Heart left ventricle (tissue), 16 donors: Measurements from ENCODE around the gene NECAP2. TPM values are rescaled to one million over a fixed set of nuclear protein-coding genes. Genes with fewer than 3 reads are reported as not detected.

Source experiments
- ATAC-seq, 4 donors: fragments of 200-7000 bp; cut with Tn5 transposase; one replicate each; pipeline ENCODE4 v1.9.1; 2020 to 2022; ENCODE audit warnings: moderate library complexity in 4 of 4, mild to moderate bottlenecking in 3 of 4, moderate number of reproducible peaks in 1 of 4
- DNase-seq, 5 donors: peaks; one replicate each; pipeline ENCODE4 v3.0.0-alpha.2; 2020
- H3K27ac ChIP-seq, 12 donors: fragments of 200-600 bp; sonication (generic) in 4 of 12; one replicate each; pipeline versions ENCODE4 v1.5.0 to v1.8.0; 2016 to 2022; ENCODE audit warnings: mild to moderate bottlenecking in 2 of 12
- H3K27me3 ChIP-seq, 9 donors: fragments of 200-600 bp; sonication (generic) in 2 of 9; one replicate each; pipeline versions ENCODE4 v1.5.1 to v1.8.0; 2016 to 2022; ENCODE audit warnings: mild to moderate bottlenecking in 3 of 9
- H3K36me3 ChIP-seq, 9 donors: fragments of 200-600 bp; sonication (generic) in 2 of 9; one replicate each; pipeline versions ENCODE4 v1.5.0 to v1.8.0; 2018 to 2022; ENCODE audit warnings: mild to moderate bottlenecking in 2 of 9
- H3K4me1 ChIP-seq, 12 donors: fragments of 200-600 bp; sonication (generic) in 4 of 12; one replicate each; pipeline versions ENCODE4 v1.5.0 to v1.8.0; 2016 to 2022; ENCODE audit warnings: mild to moderate bottlenecking in 3 of 12
- H3K4me3 ChIP-seq, 12 donors: fragments of 200-600 bp; sonication (generic) in 4 of 12; one replicate each; pipeline versions ENCODE4 v1.5.0 to v1.8.0; 2017 to 2022; ENCODE audit warnings: mild to moderate bottlenecking in 9 of 12, moderate library complexity in 4 of 12
- H3K9me3 ChIP-seq, 12 donors: fragments of 200-600 bp; sonication (generic) in 4 of 12; one replicate each; pipeline versions ENCODE4 v1.5.0 to v1.8.0; 2016 to 2022; ENCODE audit warnings: mild to moderate bottlenecking in 1 of 12
- POLR2A ChIP-seq, 2 donors: fragments of 450-650 bp; IDR thresholded peaks; one replicate each; pipeline ENCODE4 v1.6.1; 2017; ENCODE audit warnings: antibody characterized with exemption in 2 of 2, mild to moderate bottlenecking in 2 of 2, moderate library complexity in 2 of 2
- WGBS, 4 donors: extraction: QIAGEN DNeasy Blood & Tissue Kit in 2 of 4; methylation state at CpG; one replicate each; pipeline versions ENCODE4 v1.1.5 to v1.1.7; 2013 to 2018; 5-methylcytosine and 5-hydroxymethylcytosine counted together
- intact Hi-C, 10 donors: fragments of 100-400 bp; cut with DNase I; formaldehyde crosslinking; loops; one replicate each; pipeline versions ENCODE4 v1.11.1 to v1.14.2; 2022
- polyA plus RNA-seq, 2 donors: library from polyadenylated mRNA; stranded (reverse); fragments of 200-250 nt; gene quantifications; one replicate each; pipeline ENCODE4 v1.2.3, GENCODE V29; 2013
- total RNA-seq, 9 donors: library from RNA; depleted of rRNA in 2 of 9; stranded (reverse); fragments of >200 nt in 2 of 9; fragmentation: NEBNext Ultra II Directional in 3 of 9; extraction: Animal tissue kit (Norgen Biotek cat#: 25700) in 3 of 9; gene quantifications; one replicate each; pipeline versions ENCODE4 v1.1.0 to v1.2.4, GENCODE V29; 2016 to 2023
- TF ChIP-seq, protein P1 (sequence below), 12 donors: fragments of 200-600 bp; sonication (generic) in 4 of 12; IDR thresholded peaks; one replicate each; pipeline versions ENCODE4 v1.5.0 to v1.8.0; 2018 to 2022; ENCODE audit warnings: antibody characterized with exemption in 12 of 12, mild to moderate bottlenecking in 5 of 12
- donor health status: ischemic (EF 13 %, LVEDD 7.1; RV severe dilation, severe dysfunction).
- donor health status: healthy with polysubstance abuse.
- donor health status: DM: no; HTN: yes; CAD: no.
- donor health status: DM: no; HTN: no; CAD: no.
- donor health status: ischemic (EF 25% LVEDD 6.9; RV normal size, moderate dysfunction).
- donor health status: ischemic (EF 25% LVEDD 5.7; RV mildly dilated, moderate dysfunction).
- donor health status: healthy.
- donor health status: DM: yes; HTN: yes; CAD: no.
- donor health status: ischemic (EF 35%, LVEDD 5.7; RV mildly dilated, moderate dysfunction).
- donor health status: nonischemic (EF 11% LVEDD 7.7; RV severe dilation, severe dysfunction).
- donor health status: DM: yes; HTN: yes; CAD: no.
- donor health status: PGD.
- donor health status: ischemic (EF 29% LVEDD 5.4; RV normal size, mild dysfunction).
- donor health status: nonischemic (EF 23%, LVEDD 6.1; RV moderate dilation, normal function).

The NECAP2 gene
- total and polyA plus RNA-seq, 11 donors = 10.7 to 53.0 (median 12.1) TPM

DNA sequence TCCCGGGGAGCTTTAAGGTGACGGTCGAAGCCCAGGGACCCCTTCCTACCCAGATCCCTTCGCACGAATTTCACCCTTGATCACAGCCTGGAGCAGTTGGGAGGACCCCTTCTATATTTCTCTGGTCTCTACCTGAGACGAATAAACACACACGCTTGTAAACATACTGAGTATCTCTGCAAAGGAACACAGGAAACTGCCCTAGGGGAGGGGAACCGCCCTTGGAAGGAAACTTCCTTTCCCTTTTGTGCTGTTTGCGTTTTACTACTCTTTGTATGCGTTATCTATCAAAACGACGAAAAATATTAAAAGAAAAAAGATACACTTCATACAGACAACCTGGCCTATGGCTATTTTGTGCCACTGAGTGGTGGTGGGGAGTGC is 750 bp downstream of the NECAP2 start:
- H3K27ac ChIP-seq = peak overlapping the region; percentile 58 to 98 (median 86)
- H3K4me1 ChIP-seq = peaks cover 0 to 54% (median 29%) of the 10 kb centered on the region in 12 donors
- peaks cover 0 to 40% (median 30%) of the 10 kb centered on the region in 9 donors for H3K36me3 ChIP-seq

DNA sequence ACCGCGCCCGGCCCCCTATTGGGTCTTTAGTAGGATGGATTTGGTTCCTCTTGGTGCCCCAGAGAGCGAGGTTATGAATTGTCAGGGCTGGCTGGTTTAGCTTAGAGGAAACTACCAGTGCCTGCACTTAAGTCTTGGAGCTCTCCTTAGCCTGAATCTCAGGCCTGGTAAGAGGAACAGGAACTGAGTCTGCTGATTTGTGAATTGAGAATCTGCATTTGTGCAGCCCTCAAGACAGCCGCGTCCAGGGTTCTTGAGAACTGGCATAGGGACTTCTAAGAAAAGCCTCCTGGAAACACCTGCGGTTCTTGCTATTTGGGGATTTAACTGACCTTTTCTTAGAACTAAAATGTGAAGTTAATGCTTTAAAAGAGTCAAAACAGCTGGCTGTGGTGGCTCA is 1.7 kb downstream of the NECAP2 start:
- 80 to 91% (median 84%) methylated on average over 7 of the region's 7 CpGs for WGBS, 4 donors
- H3K27me3 ChIP-seq = no peaks in the 10 kb centered on the region
- DNase-seq (no peak), ATAC-seq (no peak)
- H3K4me1 ChIP-seq = peaks cover 0 to 54% (median 29%) of the 10 kb centered on the region in 12 donors
- peak overlapping the region in 2 of 12 donors; percentile 98 to 99 for H3K4me3 ChIP-seq
- H3K27ac ChIP-seq = peak overlapping the region in 1 of 12 donors; percentile 98
- intact Hi-C loops = loop anchor here in 5 of 10 donors (5.0 to 10.0 kb wide), 5 partner anchors 53 to 75 kb away; partner anchors contain the start of genes RNU1-1 (in 1 of the 5) and SZRD1 (in 1 of the 5)
- H3K36me3 ChIP-seq = peaks cover 0 to 50% (median 38%) of the 10 kb centered on the region in 9 donors
- TF ChIP-seq POLR2A (IDR thresholded peaks at IDR 0.05) = no peak
- TF ChIP-seq, protein P1, sequence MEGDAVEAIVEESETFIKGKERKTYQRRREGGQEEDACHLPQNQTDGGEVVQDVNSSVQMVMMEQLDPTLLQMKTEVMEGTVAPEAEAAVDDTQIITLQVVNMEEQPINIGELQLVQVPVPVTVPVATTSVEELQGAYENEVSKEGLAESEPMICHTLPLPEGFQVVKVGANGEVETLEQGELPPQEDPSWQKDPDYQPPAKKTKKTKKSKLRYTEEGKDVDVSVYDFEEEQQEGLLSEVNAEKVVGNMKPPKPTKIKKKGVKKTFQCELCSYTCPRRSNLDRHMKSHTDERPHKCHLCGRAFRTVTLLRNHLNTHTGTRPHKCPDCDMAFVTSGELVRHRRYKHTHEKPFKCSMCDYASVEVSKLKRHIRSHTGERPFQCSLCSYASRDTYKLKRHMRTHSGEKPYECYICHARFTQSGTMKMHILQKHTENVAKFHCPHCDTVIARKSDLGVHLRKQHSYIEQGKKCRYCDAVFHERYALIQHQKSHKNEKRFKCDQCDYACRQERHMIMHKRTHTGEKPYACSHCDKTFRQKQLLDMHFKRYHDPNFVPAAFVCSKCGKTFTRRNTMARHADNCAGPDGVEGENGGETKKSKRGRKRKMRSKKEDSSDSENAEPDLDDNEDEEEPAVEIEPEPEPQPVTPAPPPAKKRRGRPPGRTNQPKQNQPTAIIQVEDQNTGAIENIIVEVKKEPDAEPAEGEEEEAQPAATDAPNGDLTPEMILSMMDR (IDR thresholded peaks at IDR 0.05) = no peak
- H3K9me3 ChIP-seq = no peaks in the 10 kb centered on the region

More for the DNA sequence above, 750 bp downstream of the NECAP2 start:
- intact Hi-C loops = loop anchor here in 5 of 10 donors (5.0 to 10.0 kb wide), 5 partner anchors 54 to 74 kb away; partner anchors contain the start of genes RNU1-1 (in 1 of the 5) and SZRD1 (in 1 of the 5)
- WGBS, 4 donors = 2 to 4% (median 3%) methylated on average over 9 to 12 of the region's 12 CpGs
- DNase-seq (no peak), ATAC-seq (peak in 2 of 4 donors; percentile 12 to 21)
- no peaks in the 10 kb centered on the region for H3K9me3 ChIP-seq
- TF ChIP-seq POLR2A (IDR thresholded peaks at IDR 0.05) = no peak
- TF ChIP-seq, protein P1 (IDR thresholded peaks at IDR 0.05) = no peak
- peak overlapping the region; percentile 59 to 99 (median 98) for H3K4me3 ChIP-seq
- H3K27me3 ChIP-seq = no peaks in the 10 kb centered on the region

DNA sequence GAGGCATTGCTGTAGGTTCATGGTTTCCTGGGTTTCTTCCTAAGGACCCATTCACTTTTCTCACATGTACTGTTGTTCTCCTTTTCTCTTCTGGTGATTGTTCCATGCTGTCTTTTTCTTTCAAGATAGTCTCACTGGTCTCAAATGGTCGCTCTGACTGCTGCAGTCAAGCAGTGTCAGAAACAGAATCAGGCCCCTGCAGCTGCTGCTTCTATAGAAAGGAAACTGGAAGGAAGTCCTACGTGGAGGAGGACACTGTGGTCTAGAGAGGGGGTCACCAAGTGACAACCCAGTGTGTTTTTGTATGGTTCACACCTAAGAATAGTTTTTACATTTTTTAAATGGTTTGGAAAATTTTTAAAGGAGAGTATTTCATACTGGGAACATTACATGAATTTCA is 2.4 kb downstream of the NECAP2 start:
- Histone ChIP-seq H3K27me3 (no peaks in the 10 kb centered on the region), H3K4me3 (peak overlapping the region in 1 of 12 donors; percentile 98), H3K27ac (peak overlapping the region in 2 of 12 donors; percentile 19 to 98), H3K9me3 (no peaks in the 10 kb centered on the region), H3K36me3 (peaks cover 0 to 57% (median 45%) of the 10 kb centered on the region in 9 donors), H3K4me1 (peaks cover 0 to 54% (median 29%) of the 10 kb centered on the region in 12 donors)
- TF ChIP-seq POLR2A (IDR thresholded peaks at IDR 0.05) = no peak
- TF ChIP-seq, protein P1 (IDR thresholded peaks at IDR 0.05) = no peak
- WGBS, 4 donors = 42 to 61% (median 52%) methylated on average over 2 of the region's 2 CpGs
- intact Hi-C loops = loop anchor here in 5 of 10 donors (5.0 to 10.0 kb wide), 5 partner anchors 52 to 76 kb away; partner anchors contain the start of genes RNU1-1 (in 1 of the 5) and SZRD1 (in 1 of the 5)
- ATAC-seq (no peak), DNase-seq (no peak)

DNA sequence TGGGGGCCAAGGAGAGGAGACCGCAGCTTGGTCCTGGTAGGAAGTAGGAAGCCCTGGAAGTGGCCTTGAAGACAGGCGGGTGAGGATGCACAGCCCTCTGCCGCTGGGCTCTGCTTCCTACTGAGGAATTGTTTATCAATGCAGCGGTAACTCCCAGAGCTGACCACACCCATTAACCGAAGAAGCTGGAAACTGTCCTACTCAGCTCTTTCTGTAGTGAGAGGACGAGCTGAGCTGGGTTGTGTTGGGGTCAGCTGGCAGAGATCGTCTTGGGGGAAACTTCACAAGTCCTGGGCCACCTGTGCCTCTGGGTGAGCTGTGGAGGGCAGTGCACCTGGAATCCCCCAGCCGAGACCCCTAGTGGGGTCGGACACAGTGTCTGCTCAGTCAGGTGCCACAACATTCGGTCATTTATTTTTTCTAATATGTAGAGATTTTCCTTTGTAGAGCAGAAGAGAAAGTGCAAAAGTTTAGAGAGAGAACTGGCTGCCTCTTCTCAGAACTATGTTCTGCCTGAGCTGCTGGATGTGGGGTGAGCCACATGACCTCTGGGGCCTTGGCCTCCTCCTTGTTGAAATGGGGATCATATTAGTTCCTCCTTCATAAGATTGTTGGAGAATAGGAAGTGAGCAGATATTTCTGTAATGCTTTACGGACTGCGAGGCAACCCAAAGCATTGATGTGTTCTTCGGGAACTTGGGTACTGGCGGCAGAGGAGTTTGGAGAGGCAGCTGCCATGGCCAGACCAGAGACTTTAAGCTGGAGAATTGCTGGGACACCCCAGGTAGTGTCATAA is 3.6 kb downstream of the NECAP2 start:
- DNase-seq = peak in 2 of 5 donors; percentile 33 to 37
- Histone ChIP-seq H3K27ac (peak overlapping the region in 3 of 12 donors; percentile 10 to 98 (median 19)), H3K4me1 (peaks cover 0 to 53% (median 29%) of the 10 kb centered on the region in 12 donors), H3K36me3 (peaks cover 0 to 69% (median 57%) of the 10 kb centered on the region in 9 donors), H3K9me3 (no peaks in the 10 kb centered on the region), H3K4me3 (peak overlapping the region in 2 of 12 donors; percentile 5 to 98), H3K27me3 (no peaks in the 10 kb centered on the region)
- intact Hi-C loops = loop anchor here in 5 of 10 donors (5.0 to 10.0 kb wide), 5 partner anchors 51 to 77 kb away; partner anchors contain the start of genes RNU1-1 (in 1 of the 5) and SZRD1 (in 1 of the 5)
- no peak for TF ChIP-seq POLR2A (IDR thresholded peaks at IDR 0.05)
- TF ChIP-seq, protein P1 (IDR thresholded peaks at IDR 0.05) = no peak
- 64 to 80% (median 76%) methylated on average over 14 of the region's 14 CpGs for WGBS, 4 donors
- peak in 1 of 4 donors; percentile 11 for ATAC-seq
